ENCODE results near the gene GATA1. TPM values are rescaled to one million over a fixed set of nuclear protein-coding genes. Genes with fewer than 3 reads are reported as not detected.
A peak's percentile ranks its signal among the peaks of the same experiment; 100 is the strongest.

GATA1 gene
- total and polyA plus RNA-seq, 10 donors, result 0.15 to 5.5 (median 1.2) TPM

- intact Hi-C loops (cut with DNase I; ENCODE audit: low total_unique reads), result no loop called here
- 53 to 64% (median 58%) methylated on average over 10 to 12 of the region's 12 CpGs for WGBS, 5 donors
- Histone ChIP-seq H3K27me3 (replicated peaks in 1 of 7) (peaks cover 0 to 6% (median 0%) of the 10 kb centered on the region in 7 donors), H3K4me3 (no peak within 1 kb of the TSS), H3K4me1 (no peaks in the 10 kb centered on the region), H3K9me3 (no peaks in the 10 kb centered on the region), H3K36me3 (no peaks in the 10 kb centered on the region), H3K27ac (no peak within 1 kb of the TSS)
- DNase-seq, result no peak
- no peak for TF ChIP-seq POLR2A (IDR thresholded peaks at IDR 0.05)
- peak in 1 of 11 experiments; percentile 11 for TF ChIP-seq CTCF (IDR thresholded peaks at IDR 0.05 in 8 of 11, conservative IDR thresholded peaks at IDR 0.05 in 3 of 11)
These were observed 24.5 kb upstream of the GATA1 start, which contains the start of gene GLOD5 for GRCh38 chrX:48761674-48762471. Gene GLOD5 (plus strand): TSS chrX:48761747. CDS start chrX:48761791, 44 bp downstream.

- WGBS, 5 donors, result 78 to 91% (median 82%) methylated on average over 6 of the region's 6 CpGs
- no peak for DNase-seq
These were observed 17.2 kb upstream of the GATA1 start for GRCh38 chrX:48769230-48769629.

GRCh38 chrX:48770296-48770695 is 16.1 kb upstream of the GATA1 start:
- H3K4me1 ChIP-seq, result no peaks in the 10 kb centered on the region
- H3K27ac ChIP-seq, result no peak overlapping the region

More at GRCh38 chrX:48769230-48769629, 17.2 kb upstream of the GATA1 start:
- H3K27ac ChIP-seq, result no peak overlapping the region
- H3K9me3 ChIP-seq, result no peaks in the 10 kb centered on the region
- no peaks in the 10 kb centered on the region for H3K4me1 ChIP-seq
- no peaks in the 10 kb centered on the region for H3K27me3 ChIP-seq (replicated peaks in 1 of 7)
- H3K36me3 ChIP-seq, result no peaks in the 10 kb centered on the region
- TF ChIP-seq CTCF (IDR thresholded peaks at IDR 0.05 in 8 of 11, conservative IDR thresholded peaks at IDR 0.05 in 3 of 11) (no peak), POLR2AphosphoS5 (IDR thresholded peaks at IDR 0.05) (no peak), POLR2A (IDR thresholded peaks at IDR 0.05) (no peak)
- intact Hi-C loops (cut with DNase I; ENCODE audit: low total_unique reads), result no loop called here
- no peak overlapping the region for H3K4me3 ChIP-seq

More at GRCh38 chrX:48770296-48770695, 16.1 kb upstream of the GATA1 start:
- H3K36me3 ChIP-seq, result no peaks in the 10 kb centered on the region
- H3K4me3 ChIP-seq, result no peak overlapping the region
- DNase-seq, result no peak
- WGBS, 5 donors, result 71 to 82% (median 74%) methylated on average over 6 of the region's 6 CpGs
- H3K27me3 ChIP-seq (replicated peaks in 1 of 7), result no peaks in the 10 kb centered on the region
- TF ChIP-seq POLR2A (IDR thresholded peaks at IDR 0.05) (no peak), POLR2AphosphoS5 (IDR thresholded peaks at IDR 0.05) (no peak), CTCF (IDR thresholded peaks at IDR 0.05 in 8 of 11, conservative IDR thresholded peaks at IDR 0.05 in 3 of 11) (no peak)
- intact Hi-C loops (cut with DNase I; ENCODE audit: low total_unique reads), result no loop called here
- H3K9me3 ChIP-seq, result no peaks in the 10 kb centered on the region

All from spleen (tissue), 11 donors.